DOHH2 (cell line): Measurements from ENCODE around the gene AMZ1.
A peak's percentile ranks its signal among the peaks of the same experiment; 100 is the strongest.

ENCODE experiments used
- H3F3A ChIP-seq: fragments of 200-600 bp; sonication (generic), shearing (Covaris generic); 2 replicates; pipeline ENCODE4 v1.6.0; 2016; ENCODE audit warnings: antibody characterized with exemption, mild to moderate bottlenecking; ENCODE audit not compliant: control insufficient read depth, insufficient read depth
- H3K27ac ChIP-seq: fragments of 200-600 bp; sonication (generic); 2 replicates; pipeline ENCODE4 v1.5.1; 2014; ENCODE audit warnings: low read depth, mild to moderate bottlenecking, low read length, moderate library complexity
- H3K27me3 ChIP-seq: fragments of 200-600 bp; sonication (generic); 2 replicates; pipeline ENCODE4 v1.6.1; 2014; ENCODE audit warnings: mild to moderate bottlenecking, low read length, mixed read lengths; ENCODE audit not compliant: control insufficient read depth
- H3K36me3 ChIP-seq: fragments of 200-600 bp; sonication (generic); 2 replicates; pipeline ENCODE4 v1.6.1; 2014; ENCODE audit warnings: mild to moderate bottlenecking, low read length, moderate library complexity, mixed read lengths; ENCODE audit not compliant: control insufficient read depth
- H3K4me1 ChIP-seq: fragments of 200-600 bp; sonication (generic); 2 replicates; pipeline ENCODE4 v1.6.1; 2014; ENCODE audit warnings: mild to moderate bottlenecking, low read length, mixed read lengths; ENCODE audit not compliant: control insufficient read depth
- H3K4me2 ChIP-seq: fragments of 200-600 bp; sonication (generic); 2 replicates; pipeline ENCODE4 v1.6.0; 2014; ENCODE audit warnings: mild to moderate bottlenecking, low read length, moderate library complexity
- H3K4me3 ChIP-seq: fragments of 200-600 bp; sonication (generic); 2 replicates; pipeline ENCODE4 v1.5.1; 2014; ENCODE audit warnings: mild to moderate bottlenecking, low read length, mixed read lengths
- H3K79me2 ChIP-seq: fragments of 200-600 bp; sonication (generic); 2 replicates; pipeline ENCODE4 v1.6.1; 2014; ENCODE audit warnings: mild to moderate bottlenecking, low read length, mixed read lengths; ENCODE audit not compliant: control insufficient read depth
- H3K9me2 ChIP-seq: fragments of 200-600 bp; sonication (generic); replicated peaks from 2 replicates; pipeline ENCODE4 v1.6.1; 2014; ENCODE audit warnings: mild to moderate bottlenecking, low read length, mixed read lengths; ENCODE audit not compliant: control insufficient read depth
- H3K9me3 ChIP-seq: fragments of 200-600 bp; sonication (generic); 2 replicates; pipeline ENCODE4 v1.6.1; 2014; ENCODE audit warnings: antibody characterized with exemption, low read length, mixed read lengths; ENCODE audit not compliant: control insufficient read depth, insufficient read depth
- H4K20me1 ChIP-seq: fragments of 200-600 bp; sonication (generic); 2 replicates; pipeline ENCODE4 v1.6.0; 2014; ENCODE audit warnings: low read depth, mild to moderate bottlenecking, antibody characterized with exemption, low read length, moderate library complexity; ENCODE audit not compliant: control insufficient read depth, insufficient read depth
- EZH2phosphoT487 ChIP-seq: fragments of 200-600 bp; sonication (generic); IDR thresholded peaks from 2 replicates; pipeline ENCODE4 v1.6.1; 2017; ENCODE audit warnings: borderline replicate concordance, mild to moderate bottlenecking, antibody characterized with exemption, low read length, moderate library complexity, mixed read lengths
- TF ChIP-seq, protein P1 (sequence below): fragments of 200-600 bp; sonication (generic); IDR thresholded peaks from one replicate; pipeline ENCODE4 v1.5.1; 2014; ENCODE audit warnings: antibody characterized with exemption, mild to moderate bottlenecking, low read depth, low read length; ENCODE audit not compliant: poor library complexity, severe bottlenecking

The AMZ1 gene

DNA sequence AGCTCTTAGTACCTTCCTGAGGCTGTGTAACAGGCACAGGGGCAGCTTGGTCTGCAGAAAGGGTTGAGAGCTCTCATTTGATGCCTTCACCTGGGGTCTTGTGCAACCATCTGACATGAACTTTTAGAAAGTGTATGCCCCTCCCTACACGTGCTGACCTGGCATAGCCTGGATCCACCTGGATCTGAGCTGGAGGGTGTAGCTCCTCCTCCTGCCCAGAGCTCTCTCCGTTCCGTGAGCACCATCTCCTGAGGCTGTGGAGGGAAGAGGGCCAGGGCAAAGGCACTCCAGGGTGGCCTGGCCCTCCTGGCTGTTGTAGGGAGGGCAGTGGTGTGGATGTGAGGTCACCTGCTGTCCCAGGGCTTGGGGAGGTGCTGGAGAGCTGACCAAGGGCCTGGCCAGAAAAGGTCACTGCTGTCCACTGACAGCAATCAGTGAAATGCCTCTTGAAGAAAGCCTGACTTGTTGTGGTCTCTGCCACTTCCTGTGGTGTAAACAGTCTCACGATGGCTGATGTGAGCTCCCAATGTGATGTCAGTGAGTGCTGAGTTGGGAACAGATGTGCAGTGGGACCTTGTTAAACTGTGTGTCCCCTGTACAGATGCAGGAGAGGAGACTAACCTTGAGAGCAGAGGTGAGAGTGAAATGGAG, 23.0 kb downstream of the AMZ1 start:
- Histone ChIP-seq H3K4me3 (peak overlapping the region; percentile 68), H3K9me3 (no peaks in the 10 kb centered on the region), H4K20me1 (peaks cover under 1% of the 10 kb centered on the region; the same call in 1 of the 2 replicates), H3K9me2 (no peaks in the 10 kb centered on the region), H3K36me3 (no peaks in the 10 kb centered on the region), H3K27me3 (peaks cover 22% of the 10 kb centered on the region), H3K4me2 (peak overlapping the region; percentile 74), H3F3A (peaks cover 12% of the 10 kb centered on the region), H3K27ac (peak overlapping the region; percentile 62), H3K79me2 (no peaks in the 10 kb centered on the region), H3K4me1 (peaks cover 46% of the 10 kb centered on the region)
- no peak for TF ChIP-seq EZH2phosphoT487
- TF ChIP-seq, protein P1, sequence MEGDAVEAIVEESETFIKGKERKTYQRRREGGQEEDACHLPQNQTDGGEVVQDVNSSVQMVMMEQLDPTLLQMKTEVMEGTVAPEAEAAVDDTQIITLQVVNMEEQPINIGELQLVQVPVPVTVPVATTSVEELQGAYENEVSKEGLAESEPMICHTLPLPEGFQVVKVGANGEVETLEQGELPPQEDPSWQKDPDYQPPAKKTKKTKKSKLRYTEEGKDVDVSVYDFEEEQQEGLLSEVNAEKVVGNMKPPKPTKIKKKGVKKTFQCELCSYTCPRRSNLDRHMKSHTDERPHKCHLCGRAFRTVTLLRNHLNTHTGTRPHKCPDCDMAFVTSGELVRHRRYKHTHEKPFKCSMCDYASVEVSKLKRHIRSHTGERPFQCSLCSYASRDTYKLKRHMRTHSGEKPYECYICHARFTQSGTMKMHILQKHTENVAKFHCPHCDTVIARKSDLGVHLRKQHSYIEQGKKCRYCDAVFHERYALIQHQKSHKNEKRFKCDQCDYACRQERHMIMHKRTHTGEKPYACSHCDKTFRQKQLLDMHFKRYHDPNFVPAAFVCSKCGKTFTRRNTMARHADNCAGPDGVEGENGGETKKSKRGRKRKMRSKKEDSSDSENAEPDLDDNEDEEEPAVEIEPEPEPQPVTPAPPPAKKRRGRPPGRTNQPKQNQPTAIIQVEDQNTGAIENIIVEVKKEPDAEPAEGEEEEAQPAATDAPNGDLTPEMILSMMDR: no peak

DNA sequence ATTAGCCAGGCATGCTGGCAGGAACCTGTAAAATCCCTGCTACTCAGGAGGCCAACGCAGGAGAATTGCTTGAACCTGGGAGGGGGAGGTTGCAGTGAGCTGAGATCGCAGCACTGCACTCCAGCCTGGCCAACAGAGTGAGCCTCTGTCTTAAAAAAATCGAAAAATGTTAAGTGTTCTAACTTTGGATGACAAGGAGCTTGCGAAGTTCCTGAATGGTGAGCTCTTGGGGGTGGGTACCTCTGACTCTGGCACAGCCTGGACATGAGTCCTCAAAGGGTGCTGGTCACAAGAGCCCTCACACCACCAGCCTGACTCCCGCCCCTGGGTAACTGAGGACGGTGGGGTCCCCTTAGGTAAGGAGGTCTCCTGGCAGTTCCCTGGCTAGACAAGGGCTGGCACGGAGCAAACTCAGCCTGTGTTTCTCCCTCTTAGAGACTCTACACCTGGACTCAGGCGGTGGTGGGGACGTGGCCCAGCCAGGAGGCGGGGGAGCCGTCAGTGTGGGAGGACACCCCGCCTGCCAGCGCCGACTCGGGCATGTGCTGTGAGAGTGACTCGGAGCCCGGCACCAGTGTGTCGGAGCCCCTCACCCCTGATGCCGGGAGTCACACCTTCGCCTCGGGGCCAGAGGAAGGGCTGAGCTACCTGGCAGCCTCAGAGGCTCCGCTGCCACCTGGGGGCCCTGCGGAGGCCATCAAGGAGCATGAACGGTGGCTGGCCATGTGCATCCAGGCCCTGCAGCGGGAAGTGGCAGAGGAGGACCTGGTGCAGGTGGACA, 24.1 kb downstream of the AMZ1 start:
- Histone ChIP-seq H3K27me3 (peaks cover 32% of the 10 kb centered on the region), H3K9me3 (no peaks in the 10 kb centered on the region), H3K27ac (no peak overlapping the region), H4K20me1 (peaks cover 9% of the 10 kb centered on the region; the same call in 1 of the 2 replicates), H3K4me1 (peaks cover 52% of the 10 kb centered on the region), H3K36me3 (no peaks in the 10 kb centered on the region), H3F3A (peaks cover 13% of the 10 kb centered on the region), H3K4me2 (no peak overlapping the region), H3K79me2 (no peaks in the 10 kb centered on the region), H3K9me2 (no peaks in the 10 kb centered on the region), H3K4me3 (no peak overlapping the region)
- no peak for TF ChIP-seq EZH2phosphoT487

DNA sequence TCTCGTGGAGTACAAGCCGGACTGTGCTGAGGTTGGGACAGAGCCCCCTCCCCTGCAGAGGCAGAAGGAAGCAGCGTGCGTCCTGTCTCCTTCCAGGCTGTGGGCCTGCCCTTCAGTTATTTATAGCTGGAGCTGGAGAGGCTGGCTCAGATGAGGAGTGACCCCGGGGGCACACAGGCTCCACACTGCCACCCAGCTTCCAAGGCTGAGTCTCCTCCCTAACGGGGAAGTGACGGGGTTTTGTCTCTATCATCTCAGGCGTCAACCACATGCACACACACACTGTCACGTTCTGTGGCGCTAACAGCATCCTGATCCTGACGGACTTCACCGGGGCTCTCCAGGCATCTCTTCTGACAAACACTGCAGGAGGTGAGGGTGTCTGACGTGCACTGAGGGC, 25.4 kb downstream of the AMZ1 start:
- Histone ChIP-seq H3K27ac (no peak overlapping the region), H3K9me3 (no peaks in the 10 kb centered on the region), H3K4me1 (peaks cover 64% of the 10 kb centered on the region), H4K20me1 (peaks cover 13% of the 10 kb centered on the region; the same call in 1 of the 2 replicates), H3K4me3 (no peak overlapping the region), H3K9me2 (no peaks in the 10 kb centered on the region), H3K4me2 (no peak overlapping the region), H3F3A (peaks cover 13% of the 10 kb centered on the region), H3K27me3 (peaks cover 42% of the 10 kb centered on the region), H3K79me2 (no peaks in the 10 kb centered on the region), H3K36me3 (no peaks in the 10 kb centered on the region)
- TF ChIP-seq, protein P1: peak; percentile 24
- no peak for TF ChIP-seq EZH2phosphoT487

DNA sequence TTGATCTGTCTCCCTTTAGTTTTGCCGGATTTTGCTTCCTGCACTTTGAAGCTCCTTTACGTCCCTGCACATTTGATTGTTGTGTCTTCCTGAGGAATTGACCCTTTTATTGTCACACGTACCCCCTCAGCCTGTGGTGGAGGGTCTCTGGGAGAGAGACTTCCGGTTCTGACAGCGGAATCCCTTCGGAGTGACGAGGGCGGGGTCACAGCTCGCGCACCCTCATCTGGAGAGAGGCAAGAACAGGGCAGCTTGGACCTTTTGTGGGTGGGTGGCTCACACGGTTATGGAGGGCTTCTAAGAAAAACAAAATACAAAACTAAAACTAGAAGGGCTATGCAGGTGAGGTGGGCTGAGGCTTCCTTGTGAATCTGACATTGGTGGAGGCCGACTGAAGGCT, 26.0 kb downstream of the AMZ1 start:
- Histone ChIP-seq H3F3A (peaks cover 13% of the 10 kb centered on the region), H4K20me1 (peaks cover 18% of the 10 kb centered on the region; the same call in 1 of the 2 replicates), H3K9me3 (no peaks in the 10 kb centered on the region), H3K36me3 (no peaks in the 10 kb centered on the region), H3K79me2 (no peaks in the 10 kb centered on the region), H3K4me2 (no peak overlapping the region), H3K4me1 (peaks cover 60% of the 10 kb centered on the region), H3K27ac (no peak overlapping the region), H3K27me3 (peaks cover 44% of the 10 kb centered on the region), H3K9me2 (no peaks in the 10 kb centered on the region), H3K4me3 (no peak overlapping the region)
- no peak for TF ChIP-seq EZH2phosphoT487
- TF ChIP-seq, protein P1: no peak
